ENCODE measurements around the gene C22orf15.

The C22orf15 gene

GRCh38 chr22:23751441-23751996 is 11.3 kb upstream of the C22orf15 start:
- DNase-seq: no peak

GRCh38 chr22:23752090-23752691 is 10.6 kb upstream of the C22orf15 start:
- DNase-seq: no peak

GRCh38 chr22:23752750-23753149 is 10.0 kb upstream of the C22orf15 start:
- DNase-seq: no peak

GRCh38 chr22:23753385-23753784 is 9.4 kb upstream of the C22orf15 start:
- no peak for DNase-seq

- DNase-seq: no peak
Observed at GRCh38 chr22:23754220-23754919, 8.4 kb upstream of the C22orf15 start, which contains the start of gene VPREB3. VPREB3 (minus strand) TSS chr22:23754425; CDS start chr22:23754363, 62 bp downstream.

- DNase-seq: no peak
Observed at GRCh38 chr22:23754980-23755636, 7.7 kb upstream of the C22orf15 start.

GRCh38 chr22:23755711-23756110 is 7.1 kb upstream of the C22orf15 start:
- no peak for DNase-seq

- no peak for DNase-seq
Observed at GRCh38 chr22:23756891-23757290, 5.9 kb upstream of the C22orf15 start.

GRCh38 chr22:23759566-23759965 is 3.2 kb upstream of the C22orf15 start:
- DNase-seq: no peak

GRCh38 chr22:23760056-23760455 is 2.7 kb upstream of the C22orf15 start:
- DNase-seq: no peak

- DNase-seq: no peak
Observed at GRCh38 chr22:23763579-23763945, 772 bp downstream of the C22orf15 start.

GRCh38 chr22:23763954-23764353 is 1.2 kb downstream of the C22orf15 start:
- no peak for DNase-seq

- DNase-seq: no peak
Observed at GRCh38 chr22:23764899-23765881, 2.4 kb downstream of the C22orf15 start.

- DNase-seq: no peak
Observed at GRCh38 chr22:23767303-23767672, 4.5 kb downstream of the C22orf15 start.

- DNase-seq: peak; percentile 41
Observed at GRCh38 chr22:23767673-23768548, 5.1 kb downstream of the C22orf15 start, which contains the start of gene CHCHD10. CHCHD10 (minus strand) TSS chr22:23767972; CDS start chr22:23767874, 98 bp downstream.

- no peak for DNase-seq
Observed at GRCh38 chr22:23769321-23769965, 6.7 kb downstream of the C22orf15 start.

- no peak for DNase-seq
Observed at GRCh38 chr22:23772315-23772648, 9.5 kb downstream of the C22orf15 start.

GRCh38 chr22:23772649-23773473 is 10.1 kb downstream of the C22orf15 start, which contains the start of gene MMP11:
MMP11 (plus strand) TSS chr22:23772849; CDS start chr22:23772871, 22 bp downstream.
- DNase-seq: no peak

GRCh38 chr22:23773483-23774113 is 10.8 kb downstream of the C22orf15 start:
- DNase-seq: no peak
